Renal cortical epithelial cell (primary cell): ENCODE measurements around the gene STRA8. TPM values are rescaled to one million over a fixed set of nuclear protein-coding genes. Genes with fewer than 3 reads are reported as not detected.
"Not testable (repeated sequence)": the region's sequence is repeated elsewhere in the genome, so short reads cannot be mapped to it uniquely, and the experiment has no call there.

ENCODE experiments used
- DNase-seq: peaks from one replicate; pipeline ENCODE4 v3.0.0-alpha.2; 2011; ENCODE audit warnings: low read depth
- total RNA-seq: library from RNA; depleted of rRNA; stranded (reverse); fragments of >200 nt; gene quantifications from 2 replicates; pipeline ENCODE4 v1.2.3, GENCODE V29; 2014

The STRA8 gene
- total RNA-seq, 1 donor from 2014 or later, result not detected

- no peak for DNase-seq
Observed at GRCh38 chr7:135205850-135206249, 27.8 kb upstream of the STRA8 start.

- peak; percentile 75 for DNase-seq
Observed at GRCh38 chr7:135206941-135207391, 26.7 kb upstream of the STRA8 start.

GRCh38 chr7:135207406-135208101 is 26.1 kb upstream of the STRA8 start:
- peak; percentile 55 for DNase-seq

GRCh38 chr7:135208102-135208793 is 25.4 kb upstream of the STRA8 start:
- peak; percentile 96 for DNase-seq

GRCh38 chr7:135209225-135209834 is 24.3 kb upstream of the STRA8 start:
- peak; percentile 21 for DNase-seq

- no peak for DNase-seq
Observed at GRCh38 chr7:135210888-135211178, 22.8 kb upstream of the STRA8 start.

- peak; percentile 78 for DNase-seq
Observed at GRCh38 chr7:135211179-135211945, 22.3 kb upstream of the STRA8 start, which contains the start of gene WDR91. Gene WDR91, minus strand, starts transcription at chr7:135211526. Its CDS starts 24 bp downstream, at chr7:135211502.

- not testable (repeated sequence) for DNase-seq
Observed at GRCh38 chr7:135211946-135212685, 21.5 kb upstream of the STRA8 start.

GRCh38 chr7:135213831-135214230 is 19.8 kb upstream of the STRA8 start:
- no peak for DNase-seq

- DNase-seq, result no peak
Observed at GRCh38 chr7:135215180-135215579, 18.5 kb upstream of the STRA8 start.

GRCh38 chr7:135215698-135216097 is 17.9 kb upstream of the STRA8 start:
- DNase-seq, result peak; percentile 75

GRCh38 chr7:135217645-135218509 is 15.8 kb upstream of the STRA8 start:
- DNase-seq, result peak; percentile 98

GRCh38 chr7:135224027-135224426 is 9.6 kb upstream of the STRA8 start:
- DNase-seq, result no peak

- no peak for DNase-seq
Observed at GRCh38 chr7:135231686-135232085, 2.0 kb upstream of the STRA8 start.

- no peak for DNase-seq
Observed at GRCh38 chr7:135232087-135232486, 1.6 kb upstream of the STRA8 start.

- no peak for DNase-seq
Observed at GRCh38 chr7:135232720-135233119, 918 bp upstream of the STRA8 start.

- not testable (repeated sequence) for DNase-seq
Observed at GRCh38 chr7:135234095-135234494, 457 bp downstream of the STRA8 start.

GRCh38 chr7:135234727-135235126 is 1.1 kb downstream of the STRA8 start:
- no peak for DNase-seq

GRCh38 chr7:135235841-135236240 is 2.2 kb downstream of the STRA8 start:
- DNase-seq, result peak; percentile 66

GRCh38 chr7:135236727-135237126 is 3.1 kb downstream of the STRA8 start:
- peak; percentile 96 for DNase-seq
